ENCODE results near the gene TEX22.

TEX22 gene

GRCh38 chr14:105400016-105400415 lies 1.7 kb downstream of the TEX22 start:
- DNase-seq (ENCODE audit: low read depth) = no peak

DNA sequence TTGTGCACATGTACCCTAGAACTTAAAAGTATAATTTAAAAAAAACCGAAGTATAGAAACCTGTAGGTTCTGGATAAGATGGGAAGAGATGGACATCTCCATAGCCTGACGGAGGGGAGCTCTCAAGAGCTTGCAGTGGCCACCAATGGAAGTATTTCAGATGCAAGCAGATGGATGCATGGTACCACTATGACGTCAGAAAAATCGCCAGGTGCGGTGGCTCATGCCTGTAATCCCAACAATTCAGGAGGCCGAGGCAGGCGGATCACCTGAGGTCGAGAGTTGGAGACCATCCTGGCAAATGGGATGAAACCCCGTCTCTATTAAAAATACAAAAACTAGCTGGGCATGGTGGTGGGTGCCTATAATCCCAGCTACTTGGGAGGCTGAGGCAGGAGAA lies 3.4 kb downstream of the TEX22 start:
- DNase-seq (ENCODE audit: low read depth) = no peak

GRCh38 chr14:105408592-105408991 lies 10.3 kb downstream of the TEX22 start:
- DNase-seq (ENCODE audit: low read depth) = no peak

GRCh38 chr14:105409364-105409763 lies 11.0 kb downstream of the TEX22 start:
- DNase-seq (ENCODE audit: low read depth) = no peak

DNA sequence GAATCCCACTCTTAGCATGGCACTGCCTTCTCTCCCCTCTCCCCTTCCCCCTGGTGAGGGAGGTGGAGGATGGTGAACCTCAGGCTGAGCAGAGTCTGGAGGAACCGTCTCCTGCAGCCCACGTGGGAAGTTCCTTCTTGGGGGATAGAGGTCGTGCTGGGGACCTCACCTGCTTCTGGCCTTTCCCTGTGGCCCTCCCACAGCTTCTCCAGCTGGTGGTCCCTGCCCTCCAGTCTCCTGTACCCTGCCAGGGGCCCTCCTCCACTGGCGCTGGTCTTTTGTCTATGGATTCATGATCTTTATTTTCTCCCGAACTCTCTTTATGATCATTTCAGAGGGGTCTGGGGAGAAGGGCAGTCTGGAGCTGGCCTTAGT lies 12.3 kb downstream of the TEX22 start:
- no peak for DNase-seq (ENCODE audit: low read depth)

- DNase-seq (ENCODE audit: low read depth) = peak; percentile 8
These were observed 12.9 kb downstream of the TEX22 start for GRCh38 chr14:105411017-105411941.

GRCh38 chr14:105411985-105412770 lies 13.8 kb downstream of the TEX22 start:
- DNase-seq (ENCODE audit: low read depth) = no peak

GRCh38 chr14:105412771-105413543 lies 14.6 kb downstream of the TEX22 start:
- DNase-seq (ENCODE audit: low read depth) = no peak

- no peak for DNase-seq (ENCODE audit: low read depth)
These were observed 15.2 kb downstream of the TEX22 start for GRCh38 chr14:105413544-105413886.

GRCh38 chr14:105414456-105415371 lies 16.4 kb downstream of the TEX22 start:
- DNase-seq (ENCODE audit: low read depth) = peak; percentile 50

- DNase-seq (ENCODE audit: low read depth) = no peak
These were observed 17.4 kb downstream of the TEX22 start for GRCh38 chr14:105415481-105416428.

DNA sequence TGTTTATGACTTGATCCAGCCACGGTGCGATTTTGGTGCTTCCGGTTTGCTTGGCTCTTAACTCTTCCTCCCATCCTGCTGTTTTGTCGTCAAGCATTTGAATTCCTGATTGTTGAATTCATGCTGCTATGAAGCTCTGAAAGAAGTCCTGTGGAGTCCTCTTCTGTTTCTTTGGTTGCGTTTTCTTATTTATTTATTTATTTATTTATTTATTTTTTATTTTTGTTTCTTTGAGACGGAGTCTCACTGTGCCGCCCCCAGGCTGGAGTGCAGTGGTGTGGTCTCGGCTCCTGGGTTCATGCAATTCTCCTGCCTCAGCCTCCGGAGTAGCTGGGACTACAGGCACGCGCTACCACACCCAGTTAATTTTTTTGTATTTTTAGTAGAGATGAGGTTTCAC lies 18.3 kb downstream of the TEX22 start:
- no peak for DNase-seq (ENCODE audit: low read depth)

- DNase-seq (ENCODE audit: low read depth) = no peak
These were observed 19.4 kb downstream of the TEX22 start for GRCh38 chr14:105417690-105418121.

DNA sequence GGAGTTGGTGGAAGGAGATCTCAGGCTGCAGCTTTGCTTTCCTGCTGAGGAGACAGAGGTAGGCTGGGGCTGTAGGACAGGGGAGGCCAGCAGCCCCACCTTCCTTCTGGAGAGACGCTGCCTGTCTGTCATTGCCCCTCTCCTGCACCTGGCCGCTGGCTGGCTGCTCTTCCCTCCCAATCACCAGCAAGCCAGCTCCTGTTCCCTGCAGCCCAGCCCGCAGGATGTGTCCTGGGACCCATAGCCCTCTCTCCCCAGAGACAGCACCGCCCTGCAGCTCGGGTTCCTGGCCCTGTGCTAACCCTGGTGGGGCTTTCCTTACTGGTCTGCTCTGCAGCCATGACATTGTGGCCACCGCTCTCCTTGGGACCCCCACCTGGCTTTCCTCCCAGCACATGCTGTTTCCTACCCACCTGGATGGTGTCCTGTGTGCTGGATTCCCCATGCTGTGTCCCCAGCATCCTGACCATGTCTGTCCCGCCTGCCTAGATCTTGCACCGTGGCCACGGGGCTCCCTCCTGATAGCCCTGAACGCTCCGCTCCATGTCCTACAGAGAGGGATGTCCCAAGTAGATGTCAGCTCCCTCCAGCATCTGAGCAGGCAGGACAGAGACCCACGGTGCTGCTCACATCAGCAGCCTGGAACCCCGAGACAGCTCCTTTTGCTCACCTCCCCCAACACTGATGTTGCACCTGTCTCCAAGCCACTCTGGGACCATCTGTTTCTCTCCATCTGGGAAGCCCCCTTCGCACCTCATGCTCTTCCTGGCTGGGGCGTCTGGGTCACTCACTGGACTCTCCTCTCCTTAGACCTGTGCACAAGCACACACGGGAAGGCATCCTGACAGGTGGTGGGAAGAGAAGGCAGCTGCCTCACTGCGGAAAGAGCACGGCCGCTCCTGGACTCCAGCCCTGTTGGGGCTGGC lies 20.2 kb downstream of the TEX22 start:
- DNase-seq (ENCODE audit: low read depth) = no peak

DNA sequence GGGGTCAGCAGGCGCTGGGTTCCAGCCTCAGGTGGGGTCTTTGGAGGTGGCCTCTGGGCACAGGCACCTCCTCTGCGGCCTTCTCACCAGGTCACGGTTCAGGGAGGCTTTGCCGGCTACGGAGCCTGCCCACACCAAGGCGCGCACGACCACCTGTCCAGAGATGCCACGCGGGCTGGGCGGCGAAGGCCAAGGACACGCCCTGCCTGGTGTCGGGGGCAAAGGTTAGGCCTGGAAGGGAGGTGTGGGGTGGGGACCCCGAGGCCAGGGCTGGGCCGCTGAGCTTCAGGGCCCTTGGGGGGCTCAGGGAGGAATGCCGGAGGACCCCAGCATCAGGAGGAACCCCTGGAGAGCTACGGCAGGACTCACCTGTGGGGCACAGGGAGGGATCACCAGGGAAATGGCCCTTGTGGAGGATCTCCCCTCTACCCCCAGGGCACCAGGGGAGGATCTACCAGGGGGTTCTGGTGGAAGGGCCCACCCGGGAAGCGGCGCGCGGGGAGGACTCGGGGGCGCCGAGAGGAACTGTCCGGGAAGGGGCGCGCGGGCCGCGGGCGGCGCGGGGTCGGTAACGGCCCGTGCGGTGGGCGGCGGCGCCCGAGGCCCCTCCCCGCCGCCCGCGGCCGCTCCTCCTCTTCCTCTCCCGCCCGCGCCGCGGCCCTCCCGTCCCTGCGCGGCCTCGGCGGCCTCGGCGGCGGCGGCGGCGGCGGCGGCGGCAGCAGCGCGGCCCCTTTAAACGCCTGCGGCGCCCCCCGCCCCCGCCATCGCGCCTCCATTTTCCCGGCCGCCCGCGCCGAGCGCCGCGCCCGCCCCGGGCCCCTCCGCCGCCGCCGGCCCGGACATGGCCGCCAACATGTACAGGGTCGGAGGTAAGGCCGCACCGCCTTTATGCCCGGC lies 21.1 kb downstream of the TEX22 start, which contains the start of gene MTA1:
Gene MTA1 (plus strand): TSS at position 633 of the 897 bp plus-strand sequence. CDS start 209 bp downstream, at position 842.
- peak; percentile 21 for DNase-seq (ENCODE audit: low read depth)

- DNase-seq (ENCODE audit: low read depth) = no peak
These were observed 22.0 kb downstream of the TEX22 start for GRCh38 chr14:105420101-105420973.

All from stromal cell of bone marrow (primary cell).